ENCODE results near the gene SCAF1. TPM values are rescaled to one million over a fixed set of nuclear protein-coding genes. Genes with fewer than 3 reads are reported as not detected.
A peak's percentile ranks its signal among the peaks of the same experiment; 100 is the strongest.

The SCAF1 gene
- total and polyA plus RNA-seq, 9 of the 15 experiments (the other 6 are each of a cell fraction or from before 2014, with no cell fraction given): 0.20 to 79.0 (median 4.9) TPM

DNA sequence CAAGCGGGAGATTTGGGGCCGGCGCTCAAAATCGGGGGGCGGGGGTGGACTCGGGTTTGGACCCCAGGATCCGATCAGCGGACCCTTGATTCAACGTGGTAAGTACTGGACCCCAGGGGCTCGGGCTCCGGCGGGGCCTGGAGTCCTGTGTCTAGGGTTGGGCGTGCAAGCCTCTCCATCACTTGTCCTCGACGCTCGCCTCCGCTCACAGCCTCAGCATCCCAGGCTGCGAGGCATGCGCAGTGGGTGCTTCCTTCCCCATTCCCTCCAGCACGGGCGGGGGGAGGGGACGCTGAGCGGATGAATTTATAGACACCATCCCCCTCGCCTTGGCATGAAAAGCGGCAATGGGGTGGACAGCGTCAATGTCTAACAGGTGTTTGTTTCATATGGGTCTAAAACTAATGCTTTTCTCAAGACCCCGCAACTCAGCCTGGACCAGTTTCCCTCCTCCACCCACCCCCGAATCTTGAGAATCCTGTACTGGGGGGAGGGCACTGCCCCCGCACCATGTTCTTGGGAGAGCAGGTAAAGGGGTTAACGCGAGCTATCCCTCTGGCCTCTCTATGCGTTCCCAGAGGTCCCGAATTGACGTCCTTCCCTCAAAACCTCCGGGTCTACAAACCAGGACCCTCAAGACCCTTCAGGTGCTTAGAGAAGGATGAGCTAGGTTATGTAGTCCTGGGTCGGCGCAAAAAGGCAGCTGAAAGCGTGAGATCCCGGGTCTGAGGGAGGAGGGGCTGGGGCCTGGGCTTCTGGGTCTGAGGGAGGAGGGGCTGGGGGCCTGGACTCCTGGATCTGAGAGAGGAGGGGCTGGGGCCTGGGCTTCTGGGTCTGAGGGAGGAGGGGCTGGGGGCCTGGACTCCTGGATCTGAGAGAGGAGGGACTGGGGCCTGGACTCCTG lies 49.5 kb downstream of the SCAF1 start:
- no peak for TF ChIP-seq ZBTB43 (CRISPR knock-in tag; IDR thresholded peaks at IDR 0.05)
- no peak for TF ChIP-seq MCM2 (IDR thresholded peaks at IDR 0.05; ENCODE audit: low read depth)
- no peak for TF ChIP-seq ZNF780A (CRISPR knock-in tag; IDR thresholded peaks at IDR 0.05)
- TF ChIP-seq, protein P1, sequence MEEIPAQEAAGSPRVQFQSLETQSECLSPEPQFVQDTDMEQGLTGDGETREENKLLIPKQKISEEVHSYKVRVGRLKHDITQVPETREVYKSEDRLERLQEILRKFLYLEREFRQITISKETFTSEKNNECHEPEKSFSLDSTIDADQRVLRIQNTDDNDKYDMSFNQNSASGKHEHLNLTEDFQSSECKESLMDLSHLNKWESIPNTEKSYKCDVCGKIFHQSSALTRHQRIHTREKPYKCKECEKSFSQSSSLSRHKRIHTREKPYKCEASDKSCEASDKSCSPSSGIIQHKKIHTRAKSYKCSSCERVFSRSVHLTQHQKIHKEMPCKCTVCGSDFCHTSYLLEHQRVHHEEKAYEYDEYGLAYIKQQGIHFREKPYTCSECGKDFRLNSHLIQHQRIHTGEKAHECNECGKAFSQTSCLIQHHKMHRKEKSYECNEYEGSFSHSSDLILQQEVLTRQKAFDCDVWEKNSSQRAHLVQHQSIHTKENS (CRISPR knock-in tag; IDR thresholded peaks at IDR 0.05): no peak
- no peak for TF ChIP-seq SREBF1 (IDR thresholded peaks at IDR 0.05; ENCODE audit: borderline replicate concordance, low read depth, low read length)
- TF ChIP-seq NCOA4 (IDR thresholded peaks at IDR 0.05; ENCODE audit: partially characterized antibody): no peak
- no peak for TF ChIP-seq KLF16 (IDR thresholded peaks at IDR 0.05)
- TF ChIP-seq, protein P2, sequence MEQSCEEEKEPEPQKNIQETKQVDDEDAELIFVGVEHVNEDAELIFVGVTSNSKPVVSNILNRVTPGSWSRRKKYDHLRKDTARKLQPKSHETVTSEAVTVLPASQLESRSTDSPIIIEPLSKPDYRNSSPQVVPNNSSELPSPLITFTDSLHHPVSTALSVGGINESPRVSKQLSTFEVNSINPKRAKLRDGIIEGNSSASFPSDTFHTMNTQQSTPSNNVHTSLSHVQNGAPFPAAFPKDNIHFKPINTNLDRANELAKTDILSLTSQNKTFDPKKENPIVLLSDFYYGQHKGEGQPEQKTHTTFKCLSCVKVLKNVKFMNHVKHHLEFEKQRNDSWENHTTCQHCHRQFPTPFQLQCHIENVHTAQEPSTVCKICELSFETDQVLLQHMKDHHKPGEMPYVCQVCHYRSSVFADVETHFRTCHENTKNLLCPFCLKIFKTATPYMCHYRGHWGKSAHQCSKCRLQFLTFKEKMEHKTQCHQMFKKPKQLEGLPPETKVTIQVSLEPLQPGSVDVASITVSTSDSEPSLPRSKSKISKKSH (CRISPR knock-in tag; IDR thresholded peaks at IDR 0.05): no peak
- TF ChIP-seq, protein P3, sequence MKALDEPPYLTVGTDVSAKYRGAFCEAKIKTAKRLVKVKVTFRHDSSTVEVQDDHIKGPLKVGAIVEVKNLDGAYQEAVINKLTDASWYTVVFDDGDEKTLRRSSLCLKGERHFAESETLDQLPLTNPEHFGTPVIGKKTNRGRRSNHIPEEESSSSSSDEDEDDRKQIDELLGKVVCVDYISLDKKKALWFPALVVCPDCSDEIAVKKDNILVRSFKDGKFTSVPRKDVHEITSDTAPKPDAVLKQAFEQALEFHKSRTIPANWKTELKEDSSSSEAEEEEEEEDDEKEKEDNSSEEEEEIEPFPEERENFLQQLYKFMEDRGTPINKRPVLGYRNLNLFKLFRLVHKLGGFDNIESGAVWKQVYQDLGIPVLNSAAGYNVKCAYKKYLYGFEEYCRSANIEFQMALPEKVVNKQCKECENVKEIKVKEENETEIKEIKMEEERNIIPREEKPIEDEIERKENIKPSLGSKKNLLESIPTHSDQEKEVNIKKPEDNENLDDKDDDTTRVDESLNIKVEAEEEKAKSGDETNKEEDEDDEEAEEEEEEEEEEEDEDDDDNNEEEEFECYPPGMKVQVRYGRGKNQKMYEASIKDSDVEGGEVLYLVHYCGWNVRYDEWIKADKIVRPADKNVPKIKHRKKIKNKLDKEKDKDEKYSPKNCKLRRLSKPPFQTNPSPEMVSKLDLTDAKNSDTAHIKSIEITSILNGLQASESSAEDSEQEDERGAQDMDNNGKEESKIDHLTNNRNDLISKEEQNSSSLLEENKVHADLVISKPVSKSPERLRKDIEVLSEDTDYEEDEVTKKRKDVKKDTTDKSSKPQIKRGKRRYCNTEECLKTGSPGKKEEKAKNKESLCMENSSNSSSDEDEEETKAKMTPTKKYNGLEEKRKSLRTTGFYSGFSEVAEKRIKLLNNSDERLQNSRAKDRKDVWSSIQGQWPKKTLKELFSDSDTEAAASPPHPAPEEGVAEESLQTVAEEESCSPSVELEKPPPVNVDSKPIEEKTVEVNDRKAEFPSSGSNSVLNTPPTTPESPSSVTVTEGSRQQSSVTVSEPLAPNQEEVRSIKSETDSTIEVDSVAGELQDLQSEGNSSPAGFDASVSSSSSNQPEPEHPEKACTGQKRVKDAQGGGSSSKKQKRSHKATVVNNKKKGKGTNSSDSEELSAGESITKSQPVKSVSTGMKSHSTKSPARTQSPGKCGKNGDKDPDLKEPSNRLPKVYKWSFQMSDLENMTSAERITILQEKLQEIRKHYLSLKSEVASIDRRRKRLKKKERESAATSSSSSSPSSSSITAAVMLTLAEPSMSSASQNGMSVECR (CRISPR knock-in tag; IDR thresholded peaks at IDR 0.05): no peak
- TF ChIP-seq NRF1 (conservative IDR thresholded peaks at IDR 0.05 in 1 of 2, IDR thresholded peaks at IDR 0.05 in 1 of 2): 0 out of 4 replicates have a peak, but pooled peaks of 1 of the 2 experiments have one; percentile 9
- peak; percentile 62 for TF ChIP-seq POLR2G (IDR thresholded peaks at IDR 0.05; ENCODE audit: low read depth, low read length)
- Histone ChIP-seq H3K9ac (ENCODE audit: insufficient read depth in 1 of 2, low read depth in 2 of 2, low read length in 2 of 2) (no peak overlapping the region; a peak in 1 of 4 replicates), H3K9me1 (ENCODE audit: control insufficient read depth, insufficient read depth, low read length) (no peaks in the 10 kb centered on the region), H3K4me2 (ENCODE audit: insufficient read depth, low read length) (no peak overlapping the region), H3K4me3 (no peak overlapping the region), H3K4me1 (replicated peaks in 1 of 2; ENCODE audit: control insufficient read depth in 2 of 2, insufficient read depth in 2 of 2, low read length in 2 of 2) (peaks cover 0 to 49% of the 10 kb centered on the region in 2 experiments; a peak in 2 of 5 replicates), H3K27ac (ENCODE audit: extremely low read depth, low read depth, low read length) (no peak overlapping the region), H3K27me3 (ENCODE audit: control insufficient read depth in 2 of 2, insufficient read depth in 2 of 2, low read length in 2 of 2) (no peaks in the 10 kb centered on the region), H3K36me3 (ENCODE audit: control insufficient read depth, insufficient read depth, low read length) (peaks cover 29% of the 10 kb centered on the region; the same call in 2 of the 3 replicates), H2AFZ (ENCODE audit: low read depth, low read length) (no peak overlapping the region), H4K20me1 (replicated peaks; ENCODE audit: control insufficient read depth, insufficient read depth, low read length) (no peaks in the 10 kb centered on the region), H3K9me3 (replicated peaks; ENCODE audit: control insufficient read depth, insufficient read depth, low read depth, low read length) (no peaks in the 10 kb centered on the region), H3K79me2 (ENCODE audit: control insufficient read depth, insufficient read depth, low read length) (no peaks in the 10 kb centered on the region)
- WGBS (ENCODE audit: insufficient coverage, low coverage, missing lambda C conversion rate): 87% methylated on average over 25 of the region's 39 CpGs
- in situ Hi-C loops (cut with MboI) (no loop called here), intact Hi-C loops (cut with micrococcal nuclease) (no loop called here)
- no TSS peak for BruUV-seq (replicated peaks)
- DNase-seq (ENCODE audit: extremely low read depth in 1 of 4, low spot score in 3 of 4): no peak
- ChIA-PET CTCF (ENCODE audit: low intra/inter-chr PET ratio) (no interaction called here), POLR2A (interaction anchor here (0.6 to 0.8 kb wide), 2 partner anchors 26 to 166 kb away, joined by 3 to 6 read pairs; no protein-coding TSS in a partner anchor)
- FAIRE-seq: no peak
- no peak for ATAC-seq

Data from K562 (cell line).